Transverse colon (tissue), 4 donors: ENCODE data around the gene RUBCN. TPM values are rescaled to one million over a fixed set of nuclear protein-coding genes. Genes with fewer than 3 reads are reported as not detected.

ENCODE experiments used
- DNase-seq: peaks from one replicate; pipeline ENCODE4 v3.0.0-alpha.2; 2019
- H3K27ac ChIP-seq, 4 donors: fragments of 200-600 bp; sonication (generic); 2 replicates each; pipeline ENCODE4 v1.5.1; 2016 to 2018; ENCODE audit warnings: inconsistent platforms in 4 of 4
- H3K27me3 ChIP-seq: fragments of 200-600 bp; sonication (generic); 2 replicates; pipeline ENCODE4 v1.5.1; 2017; ENCODE audit warnings: inconsistent platforms
- H3K36me3 ChIP-seq, 4 donors: fragments of 200-600 bp; sonication (generic); 2 replicates each; pipeline ENCODE4 v1.5.1; 2017 to 2019; ENCODE audit warnings: inconsistent platforms in 4 of 4
- H3K4me1 ChIP-seq, 4 donors: fragments of 200-600 bp; sonication (generic); 2 replicates each; pipeline ENCODE4 v1.5.1; 2017 to 2020; ENCODE audit warnings: inconsistent platforms in 4 of 4
- H3K4me3 ChIP-seq, 4 donors: fragments of 200-600 bp; sonication (generic); 1 replicate in 1 of 4; 2 replicates in 3 of 4; pipeline versions ENCODE4 v1.5.1 to v1.6.1; 2017 to 2019; ENCODE audit warnings: inconsistent platforms in 4 of 4
- H3K9me3 ChIP-seq, 2 donors: fragments of 200-600 bp; sonication (generic); 2 replicates each; pipeline ENCODE4 v1.5.1; 2017 to 2019; ENCODE audit warnings: inconsistent platforms in 2 of 2
- CTCF ChIP-seq, 5 experiments: fragments of 200-600 bp in 3 of 5; fragments of 450-650 bp in 2 of 5; sonication (generic) in 3 of 5; IDR thresholded peaks; 1 replicate in 2 of 5; 2 replicates in 3 of 5; pipeline ENCODE4 v1.5.1; 2016 to 2017; ENCODE audit warnings: antibody characterized with exemption in 5 of 5, inconsistent platforms in 3 of 5, mild to moderate bottlenecking in 2 of 5, moderate library complexity in 1 of 5
- EP300 ChIP-seq: sonication (generic); formaldehyde crosslinking; IDR thresholded peaks from one replicate; pipeline ENCODE4 v1.6.1; 2017; ENCODE audit warnings: antibody characterized with exemption, low read depth
- POLR2A ChIP-seq: fragments of 450-650 bp; IDR thresholded peaks from one replicate; pipeline ENCODE4 v1.6.1; 2016; ENCODE audit warnings: antibody characterized with exemption, mild to moderate bottlenecking, moderate library complexity
- POLR2AphosphoS5 ChIP-seq, 3 donors: sonication (generic); formaldehyde crosslinking; IDR thresholded peaks; one replicate each; pipeline ENCODE4 v1.6.1; 2016; ENCODE audit warnings: antibody characterized with exemption in 3 of 3
- WGBS, 2 donors: methylation state at CpG; one replicate each; pipeline ENCODE4 v1.1.5; 2018; ENCODE audit warnings: low coverage in 1 of 2; 5-methylcytosine and 5-hydroxymethylcytosine counted together
- in situ Hi-C, 4 donors: fragments of 200-750 bp; cut with MboI; loops; one replicate each; pipeline versions ENCODE4 v1.15.0 to v1.15.1; 2017; ENCODE audit warnings: low sequenced_read_pairs in 3 of 4, low pct_ligation_motif_present in 1 of 4, low pct_unique_long_range_greater_than_20kb in 1 of 4
- intact Hi-C: fragments of 100-400 bp; cut with DNase I; formaldehyde crosslinking; loops from one replicate; pipeline ENCODE4 v1.15.1; 2023; ENCODE audit warnings: low total_unique reads
- total RNA-seq, 4 donors: library from RNA; depleted of rRNA; stranded (reverse); fragments of >200 nt; gene quantifications; one replicate each; pipeline ENCODE4 v1.1.0, GENCODE V29; 2016

The RUBCN gene
- total RNA-seq, 4 donors from 2014 or later = 32.2 to 64.7 (median 54.8) TPM

GRCh38 chr3:197742787-197743186 lies 6.1 kb upstream of the RUBCN start:
- no peaks in the 10 kb centered on the region for H3K9me3 ChIP-seq
- TF ChIP-seq POLR2AphosphoS5 (IDR thresholded peaks at IDR 0.05) (no peak), POLR2A (no peak), CTCF (IDR thresholded peaks at IDR 0.05) (no peak)
- H3K27ac ChIP-seq = no peak overlapping the region
- H3K27me3 ChIP-seq = no peaks in the 10 kb centered on the region
- H3K4me3 ChIP-seq = no peak overlapping the region
- no peaks in the 10 kb centered on the region for H3K36me3 ChIP-seq
- DNase-seq = no peak
- 98% methylated on average over 3 of the region's 3 CpGs; no CpG with 5 or more reads in 1 of the 2 donors for WGBS, 2 donors
- intact Hi-C loops (no loop called here), in situ Hi-C loops (no loop called here)
- H3K4me1 ChIP-seq = peaks cover 0 to 4% (median 2%) of the 10 kb centered on the region in 4 donors

GRCh38 chr3:197737749-197738462 lies 1.2 kb upstream of the RUBCN start:
- no peak for DNase-seq
- in situ Hi-C loops (no loop called here), intact Hi-C loops (no loop called here)
- H3K4me1 ChIP-seq = peaks cover 6 to 23% (median 14%) of the 10 kb centered on the region in 4 donors
- WGBS, 2 donors = 48 to 72% methylated on average over 7 to 11 of the region's 11 CpGs
- H3K27ac ChIP-seq = peak overlapping the region; percentile 88 to 98 (median 94)
- H3K27me3 ChIP-seq = no peaks in the 10 kb centered on the region
- TF ChIP-seq EP300 = no peak
- no peak for TF ChIP-seq POLR2A
- no peak for TF ChIP-seq CTCF (IDR thresholded peaks at IDR 0.05)
- TF ChIP-seq POLR2AphosphoS5 (IDR thresholded peaks at IDR 0.05) = no peak
- no peaks in the 10 kb centered on the region for H3K9me3 ChIP-seq
- peak overlapping the region in 2 of 4 donors; percentile 93 to 100 for H3K4me3 ChIP-seq
- H3K36me3 ChIP-seq = no peaks in the 10 kb centered on the region

- Histone ChIP-seq H3K9me3 (no peaks in the 10 kb centered on the region), H3K27me3 (no peaks in the 10 kb centered on the region), H3K27ac (peak overlapping the region; percentile 88 to 98 (median 94)), H3K4me3 (peak overlapping the region; percentile 30 to 100 (median 92)), H3K4me1 (peaks cover 6 to 23% (median 14%) of the 10 kb centered on the region in 4 donors), H3K36me3 (no peaks in the 10 kb centered on the region)
- in situ Hi-C loops = no loop called here
- no peak for TF ChIP-seq POLR2AphosphoS5 (IDR thresholded peaks at IDR 0.05)
- no peak for TF ChIP-seq CTCF (IDR thresholded peaks at IDR 0.05)
- TF ChIP-seq EP300 = no peak
- TF ChIP-seq POLR2A = no peak
- no peak for DNase-seq
- 0 to 2% methylated on average over 4 to 6 of the region's 6 CpGs for WGBS, 2 donors
- intact Hi-C loops = no loop called here
Measured at GRCh38 chr3:197737319-197737649, 580 bp upstream of the RUBCN start.

GRCh38 chr3:197736010-197736490 lies 654 bp downstream of the RUBCN start:
- DNase-seq = peak; percentile 51
- Histone ChIP-seq H3K36me3 (no peaks in the 10 kb centered on the region), H3K27ac (peak overlapping the region; percentile 88 to 98 (median 94)), H3K9me3 (no peaks in the 10 kb centered on the region), H3K27me3 (no peaks in the 10 kb centered on the region), H3K4me3 (peak overlapping the region; percentile 87 to 100 (median 92)), H3K4me1 (peaks cover 6 to 23% (median 14%) of the 10 kb centered on the region in 4 donors)
- in situ Hi-C loops (no loop called here), intact Hi-C loops (no loop called here)
- WGBS, 2 donors = 0% methylated on average over 2 to 15 of the region's 17 CpGs
- TF ChIP-seq POLR2A = no peak
- no peak for TF ChIP-seq CTCF (IDR thresholded peaks at IDR 0.05)
- TF ChIP-seq POLR2AphosphoS5 (IDR thresholded peaks at IDR 0.05) = no peak
- TF ChIP-seq EP300 = no peak
